ENCODE data around the gene METTL1. TPM values are rescaled to one million over a fixed set of nuclear protein-coding genes. Genes with fewer than 3 reads are reported as not detected.

The METTL1 gene
- total and polyA plus RNA-seq, 9 of the 15 experiments (the other 6 are each of a cell fraction or from before 2014, with no cell fraction given) = 12.6 to 65.9 (median 39.2) TPM

GRCh38 chr12:57765003-57765697, 6.8 kb downstream of the METTL1 start:
- TF ChIP-seq ZNF551 (CRISPR knock-in tag; IDR thresholded peaks at IDR 0.05) (no peak), ZBTB33 (CRISPR knock-in tag; IDR thresholded peaks at IDR 0.05) (peak; percentile 92), TBP (optimal IDR thresholded peaks at IDR 0.05; ENCODE audit: low read depth, low read length) (no peak), POLR2G (IDR thresholded peaks at IDR 0.05; ENCODE audit: low read depth, low read length) (peak; percentile 41; the same call in 1 of the 2 replicates), RBM14 (IDR thresholded peaks at IDR 0.05; ENCODE audit: borderline replicate concordance, insufficient read depth, low read depth, low read length) (0 out of 2 replicates have a peak, but pooled peaks have one; percentile 37)
- TF ChIP-seq, protein P1, sequence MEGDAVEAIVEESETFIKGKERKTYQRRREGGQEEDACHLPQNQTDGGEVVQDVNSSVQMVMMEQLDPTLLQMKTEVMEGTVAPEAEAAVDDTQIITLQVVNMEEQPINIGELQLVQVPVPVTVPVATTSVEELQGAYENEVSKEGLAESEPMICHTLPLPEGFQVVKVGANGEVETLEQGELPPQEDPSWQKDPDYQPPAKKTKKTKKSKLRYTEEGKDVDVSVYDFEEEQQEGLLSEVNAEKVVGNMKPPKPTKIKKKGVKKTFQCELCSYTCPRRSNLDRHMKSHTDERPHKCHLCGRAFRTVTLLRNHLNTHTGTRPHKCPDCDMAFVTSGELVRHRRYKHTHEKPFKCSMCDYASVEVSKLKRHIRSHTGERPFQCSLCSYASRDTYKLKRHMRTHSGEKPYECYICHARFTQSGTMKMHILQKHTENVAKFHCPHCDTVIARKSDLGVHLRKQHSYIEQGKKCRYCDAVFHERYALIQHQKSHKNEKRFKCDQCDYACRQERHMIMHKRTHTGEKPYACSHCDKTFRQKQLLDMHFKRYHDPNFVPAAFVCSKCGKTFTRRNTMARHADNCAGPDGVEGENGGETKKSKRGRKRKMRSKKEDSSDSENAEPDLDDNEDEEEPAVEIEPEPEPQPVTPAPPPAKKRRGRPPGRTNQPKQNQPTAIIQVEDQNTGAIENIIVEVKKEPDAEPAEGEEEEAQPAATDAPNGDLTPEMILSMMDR (IDR thresholded peaks at IDR 0.05 in 2 of 3, conservative IDR thresholded peaks at IDR 0.05 in 1 of 3; ENCODE audit: insufficient read depth in 2 of 3, low read depth in 1 of 3, low read length in 3 of 3) = 0 out of 6 replicates have a peak, but pooled peaks of 1 of the 3 experiments have one; percentile 11
- Histone ChIP-seq H3K4me2 (ENCODE audit: insufficient read depth, low read length) (no peak overlapping the region), H4K20me1 (replicated peaks; ENCODE audit: control insufficient read depth, insufficient read depth, low read length) (no peaks in the 10 kb centered on the region), H3K27ac (ENCODE audit: extremely low read depth, low read depth, low read length) (no peak overlapping the region), H3K4me1 (replicated peaks in 1 of 2; ENCODE audit: control insufficient read depth in 2 of 2, insufficient read depth in 2 of 2, low read length in 2 of 2) (peaks cover 8 to 25% of the 10 kb centered on the region in 2 experiments), H3K27me3 (ENCODE audit: control insufficient read depth in 2 of 2, insufficient read depth in 2 of 2, low read length in 2 of 2) (no peaks in the 10 kb centered on the region), H3K9ac (ENCODE audit: insufficient read depth in 1 of 2, low read depth in 2 of 2, low read length in 2 of 2) (peak overlapping the region in 1 of 2 experiments; percentile 29; a peak in 1 of 4 replicates), H3K9me1 (ENCODE audit: control insufficient read depth, insufficient read depth, low read length) (no peaks in the 10 kb centered on the region), H2AFZ (ENCODE audit: low read depth, low read length) (no peak overlapping the region), H3K4me3 (no peak overlapping the region), H3K79me2 (ENCODE audit: control insufficient read depth, insufficient read depth, low read length) (no peaks in the 10 kb centered on the region), H3K9me3 (replicated peaks; ENCODE audit: control insufficient read depth, insufficient read depth, low read depth, low read length) (no peaks in the 10 kb centered on the region), H3K36me3 (ENCODE audit: control insufficient read depth, insufficient read depth, low read length) (peaks cover 24% of the 10 kb centered on the region; the same call in 2 of the 3 replicates)
- no peak for FAIRE-seq
- DNase-seq (ENCODE audit: extremely low read depth in 1 of 4, low spot score in 3 of 4) = no peak
- in situ Hi-C loops (cut with MboI) = no loop called here
- intact Hi-C loops (cut with micrococcal nuclease) = no loop called here
- no TSS peak for BruUV-seq (replicated peaks)
- CTCF ChIA-PET (ENCODE audit: low intra/inter-chr PET ratio) = no interaction called here
- POLR2A ChIA-PET = interaction anchor here (3.8 kb wide), 1 partner anchor 8 kb away, joined by 26 read pairs; no protein-coding TSS in a partner anchor
- 92% methylated on average over 48 of the region's 60 CpGs for WGBS (ENCODE audit: insufficient coverage, low coverage, missing lambda C conversion rate)
- no peak for ATAC-seq

Measured in K562 (cell line).